Measurements from ENCODE around the gene SWSAP1.
A peak's percentile ranks its signal among the peaks of the same experiment; 100 is the strongest.
"Not testable (repeated sequence)": the region's sequence is repeated elsewhere in the genome, so short reads cannot be mapped to it uniquely, and the experiment has no call there.

The SWSAP1 gene, protein sequence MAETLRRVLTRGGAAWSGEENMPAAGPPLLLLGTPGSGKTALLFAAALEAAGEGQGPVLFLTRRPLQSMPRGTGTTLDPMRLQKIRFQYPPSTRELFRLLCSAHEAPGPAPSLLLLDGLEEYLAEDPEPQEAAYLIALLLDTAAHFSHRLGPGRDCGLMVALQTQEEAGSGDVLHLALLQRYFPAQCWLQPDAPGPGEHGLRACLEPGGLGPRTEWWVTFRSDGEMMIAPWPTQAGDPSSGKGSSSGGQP

DNA sequence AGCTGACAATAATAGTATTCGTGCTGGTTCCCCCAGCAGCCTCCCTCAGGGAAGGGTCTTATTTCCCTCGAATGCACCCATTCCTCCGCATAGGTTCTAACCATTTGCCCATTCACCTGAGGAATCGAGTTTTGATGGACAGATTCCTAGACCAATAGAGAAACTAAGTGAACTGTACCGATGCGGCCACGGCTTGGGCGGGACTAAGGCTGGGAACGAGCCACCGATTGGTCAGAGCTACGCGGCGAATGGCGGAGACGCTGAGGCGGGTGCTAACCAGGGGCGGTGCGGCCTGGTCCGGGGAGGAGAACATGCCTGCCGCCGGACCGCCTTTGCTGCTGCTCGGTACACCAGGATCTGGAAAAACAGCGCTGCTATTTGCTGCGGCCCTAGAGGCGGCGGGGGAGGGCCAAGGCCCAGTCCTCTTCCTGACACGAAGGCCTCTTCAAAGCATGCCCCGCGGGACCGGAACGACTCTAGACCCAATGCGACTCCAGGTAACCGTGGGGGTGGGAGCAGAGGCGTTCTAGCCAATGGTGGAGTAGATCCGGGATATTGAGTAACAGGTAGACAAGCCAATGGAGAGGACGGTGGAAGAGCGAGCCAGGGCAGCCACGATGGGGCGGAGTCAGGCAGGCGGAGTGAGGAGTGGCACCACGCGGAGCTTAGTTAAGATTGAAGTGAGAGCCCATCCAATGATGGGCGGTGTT lies at the start of gene SWSAP1:
SWSAP1 (plus strand) TSS at position 234 of the 710 bp plus-strand sequence; CDS start at position 249, 15 bp downstream.
- DNase-seq (ENCODE audit: low spot score), result peak; percentile 99

DNA sequence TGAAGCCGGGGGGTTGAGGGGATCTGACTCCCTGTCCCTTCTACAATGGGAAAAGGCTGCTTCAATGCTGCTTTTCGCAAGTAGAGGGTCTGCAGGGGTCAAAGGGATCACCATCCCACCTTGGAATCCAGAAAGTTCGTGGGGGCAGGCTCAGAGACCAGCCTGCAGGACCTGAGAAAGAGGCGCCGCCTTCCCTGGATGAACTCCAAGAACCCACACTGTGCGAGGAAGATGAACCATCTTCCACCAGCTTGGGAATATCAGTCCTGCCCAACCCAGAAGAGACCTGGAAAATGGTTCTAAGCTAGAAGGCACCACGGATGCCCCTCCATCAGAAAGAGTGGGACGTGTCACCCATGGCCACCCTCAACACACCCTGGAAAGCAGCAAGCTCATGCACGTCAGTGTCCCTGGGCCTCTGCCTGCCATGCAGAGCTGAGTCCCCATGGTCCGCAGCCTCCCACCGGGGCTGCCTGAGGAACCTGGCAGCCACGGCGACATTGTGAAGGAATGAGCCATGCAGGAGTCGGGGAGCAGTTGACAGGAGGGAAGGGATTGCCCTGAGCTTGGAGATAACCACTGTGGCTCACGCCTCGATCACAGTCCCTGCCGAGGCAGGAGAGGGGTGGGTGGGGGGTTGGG lies 49.6 kb upstream of the SWSAP1 start:
- no peak for DNase-seq (ENCODE audit: low spot score)

DNA sequence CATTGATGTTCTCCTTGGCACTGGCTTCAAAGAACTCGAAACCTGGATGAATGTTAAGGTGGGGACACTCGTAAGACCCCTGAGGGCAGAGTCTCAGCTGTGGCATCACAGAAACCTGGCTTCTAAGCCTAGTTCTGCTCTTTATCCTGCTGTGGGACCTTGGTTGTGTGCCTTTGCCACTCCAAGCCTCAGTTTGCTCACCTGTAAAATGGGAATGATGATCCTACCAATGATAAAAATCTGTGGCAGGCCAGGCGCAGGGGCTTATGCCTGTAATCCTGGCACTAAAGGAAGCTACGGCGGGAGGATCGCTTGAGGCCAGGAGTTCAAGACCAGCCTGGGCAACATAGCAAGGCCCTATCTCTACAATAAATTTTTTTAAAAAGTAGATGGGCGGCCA lies 48.9 kb upstream of the SWSAP1 start:
- no peak for DNase-seq (ENCODE audit: low spot score)

DNA sequence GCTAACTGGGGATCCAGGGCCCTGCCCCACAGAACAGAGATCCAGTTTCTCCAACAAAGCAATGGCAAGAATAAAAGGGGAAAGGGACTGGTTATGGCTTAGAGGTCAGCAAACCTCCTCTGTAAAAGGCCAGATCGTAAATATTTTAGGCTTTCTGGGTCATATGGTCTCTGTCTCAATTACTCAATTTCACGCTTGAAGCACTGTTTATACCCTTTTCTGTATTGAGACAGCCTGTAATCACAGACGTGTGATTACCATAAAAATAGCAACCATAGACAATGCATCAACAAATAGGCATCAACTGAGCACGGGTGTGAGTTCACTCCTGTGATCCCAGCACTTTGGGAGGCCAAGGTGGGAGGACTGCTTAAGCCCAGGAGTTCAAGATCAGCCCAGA lies 44.3 kb upstream of the SWSAP1 start:
- no peak for DNase-seq (ENCODE audit: low spot score)

DNA sequence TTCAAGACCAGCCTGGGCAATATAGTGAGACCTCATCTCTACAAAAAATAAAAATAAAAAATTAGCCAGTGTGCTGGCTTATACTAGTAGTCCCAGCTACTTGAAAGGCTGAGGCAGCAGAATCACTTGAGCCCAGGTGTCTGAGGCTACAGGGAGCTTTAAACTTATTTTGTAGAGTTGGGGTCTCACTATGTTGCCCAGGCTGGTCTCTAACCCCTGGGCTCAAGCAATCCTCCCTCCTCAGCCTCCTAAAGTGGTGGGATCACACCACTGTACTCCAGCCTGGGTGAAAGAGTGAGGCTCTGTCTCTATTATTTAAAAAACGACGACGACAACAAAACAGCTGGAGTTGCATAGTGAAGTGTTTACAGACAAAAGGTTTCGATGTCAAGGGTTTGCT lies 43.0 kb upstream of the SWSAP1 start:
- DNase-seq (ENCODE audit: low spot score), result no peak

DNA sequence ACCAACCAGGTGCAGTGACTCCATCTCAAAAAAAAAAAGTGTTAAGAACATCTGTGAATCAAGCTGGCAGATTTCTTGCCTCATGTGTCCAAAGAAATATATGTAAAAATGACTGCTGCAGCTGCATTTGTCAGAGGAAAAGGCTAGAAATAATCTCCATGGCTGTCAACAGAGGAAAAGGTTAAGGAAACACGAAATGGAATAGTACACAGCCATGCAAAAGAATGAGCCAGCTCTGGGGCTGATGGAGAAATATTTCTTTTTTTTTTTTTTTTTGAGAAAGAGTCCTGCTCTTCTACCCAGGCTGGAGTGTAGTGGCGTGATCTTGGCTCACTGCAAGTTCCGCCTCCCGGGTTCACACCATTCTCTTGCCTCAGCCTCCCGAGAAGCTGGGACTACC lies 41.6 kb upstream of the SWSAP1 start:
- DNase-seq (ENCODE audit: low spot score), result no peak

DNA sequence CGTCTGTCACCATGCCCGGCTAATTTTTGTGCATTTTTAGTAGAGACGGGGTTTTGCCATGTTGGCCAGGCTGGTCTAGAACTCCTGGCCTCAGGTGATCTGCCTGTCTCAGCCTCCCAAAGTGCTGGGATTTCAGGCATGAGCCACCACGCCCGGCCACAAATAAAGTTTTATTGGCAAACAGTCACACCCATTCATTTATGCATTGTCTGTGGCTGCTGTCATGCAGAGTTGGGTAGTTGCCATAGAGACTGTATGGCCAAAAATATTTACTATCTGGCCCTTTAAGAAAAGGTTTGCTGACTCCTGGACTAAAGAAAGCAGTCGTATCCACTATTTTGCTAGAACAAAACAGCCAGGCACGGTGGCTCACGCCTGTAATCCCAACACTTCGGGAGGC lies 40.6 kb upstream of the SWSAP1 start:
- DNase-seq (ENCODE audit: low spot score), result peak; percentile 56

DNA sequence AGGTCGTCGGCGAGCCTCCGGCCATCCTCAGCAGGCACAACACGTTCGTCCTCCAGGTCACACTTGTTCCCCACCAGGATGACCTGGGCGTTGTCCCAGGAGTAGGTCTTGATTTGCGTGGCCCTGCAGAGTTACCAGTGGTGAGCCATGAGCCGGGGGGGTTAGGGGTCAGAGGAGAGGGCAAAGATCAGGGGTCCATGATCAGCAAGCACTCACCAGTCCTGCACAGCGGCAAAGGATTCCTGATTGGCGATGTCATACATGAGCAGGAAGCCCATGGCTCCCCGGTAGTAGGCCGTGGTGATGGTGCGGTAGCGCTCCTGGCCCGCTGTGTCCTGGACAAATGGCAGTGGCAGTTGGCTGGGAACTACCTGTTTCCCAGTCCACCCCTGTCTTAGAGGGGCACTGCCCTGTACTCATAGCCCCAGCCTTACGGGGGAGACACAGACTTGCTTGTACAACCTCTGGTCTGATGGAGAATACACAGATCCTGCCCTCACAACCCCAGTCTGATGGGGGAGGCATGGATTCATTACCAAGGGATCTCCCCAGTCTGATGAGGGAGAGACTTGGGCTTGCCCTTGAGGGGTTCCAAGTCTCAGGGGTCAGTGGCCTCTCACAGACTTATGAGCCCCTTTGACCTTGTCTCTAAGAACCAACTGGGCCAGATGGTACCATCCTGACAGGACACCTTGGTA lies 38.9 kb upstream of the SWSAP1 start:
- no peak for DNase-seq (ENCODE audit: low spot score)

DNA sequence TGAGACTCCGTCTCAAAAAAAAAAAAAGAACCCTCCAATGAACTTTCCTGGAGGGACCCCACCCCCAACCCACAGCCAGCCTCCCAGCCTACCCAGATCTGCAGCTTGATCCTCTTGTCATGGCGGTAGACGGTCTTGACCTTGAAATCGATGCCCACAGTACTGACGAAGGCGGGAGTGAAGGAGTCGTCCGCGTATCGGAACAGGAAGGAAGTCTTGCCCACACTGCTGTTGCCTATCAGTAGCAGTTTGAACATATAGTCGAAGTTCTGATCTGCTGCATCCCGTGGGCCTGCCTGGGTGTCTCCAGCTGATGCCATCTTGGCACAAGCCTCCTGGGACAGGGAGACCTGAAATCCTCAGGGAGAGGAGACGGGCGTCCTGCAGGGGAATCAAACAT lies 37.4 kb upstream of the SWSAP1 start:
- no peak for DNase-seq (ENCODE audit: low spot score)

DNA sequence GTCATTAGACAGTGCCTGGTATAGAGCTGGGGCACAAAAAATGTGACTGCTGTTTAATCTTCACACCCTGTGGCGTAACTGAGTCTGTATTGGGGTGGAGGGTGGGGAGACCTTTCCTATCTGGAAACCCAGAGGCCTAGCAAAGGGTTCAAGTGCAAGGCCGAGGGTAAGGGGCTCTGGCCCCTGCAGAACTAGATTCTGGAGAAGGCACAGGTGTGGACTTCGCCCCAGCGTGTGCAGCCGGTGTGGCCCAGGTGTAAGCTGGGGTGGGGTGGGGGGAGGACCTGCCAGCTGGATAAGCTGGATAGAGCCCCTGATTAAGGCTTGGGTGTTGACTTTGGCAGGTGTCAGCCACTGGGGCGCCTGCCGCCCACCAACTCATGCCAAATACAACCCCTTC lies 36.3 kb upstream of the SWSAP1 start:
- no peak for DNase-seq (ENCODE audit: low spot score)

DNA sequence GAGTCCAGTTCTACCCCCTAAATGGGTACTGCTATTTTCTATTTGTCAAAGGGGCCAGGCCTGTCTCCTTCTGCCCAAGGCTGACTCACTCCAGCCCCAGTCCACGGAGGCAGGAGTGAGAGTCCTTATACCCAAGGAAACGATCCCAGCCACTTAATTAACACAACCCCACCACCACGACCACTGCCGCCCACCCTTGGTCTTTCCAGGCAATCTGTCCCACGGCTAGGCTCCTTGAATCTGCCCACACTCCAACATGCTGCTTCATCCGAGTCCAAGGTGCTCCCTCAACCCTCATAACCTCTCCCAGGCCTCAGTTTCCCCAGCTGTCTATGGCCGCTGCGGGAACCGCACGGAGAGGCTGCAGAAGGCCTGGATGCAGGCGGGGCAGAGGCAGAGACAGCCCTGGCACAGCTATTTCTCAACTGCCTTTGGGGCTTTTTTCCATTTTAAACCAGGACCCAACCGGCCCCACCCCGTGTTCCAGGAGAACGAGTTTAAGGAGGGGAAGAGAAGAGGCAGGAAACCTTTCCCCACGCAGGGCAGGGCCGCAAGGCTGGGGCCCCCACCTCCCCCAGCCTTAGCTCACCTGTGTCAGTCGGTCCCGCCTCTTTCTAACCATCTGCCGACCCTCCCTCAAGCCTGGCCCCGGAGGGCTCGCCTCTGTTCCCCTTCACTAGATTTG lies 35.8 kb upstream of the SWSAP1 start:
- no peak for DNase-seq (ENCODE audit: low spot score)

DNA sequence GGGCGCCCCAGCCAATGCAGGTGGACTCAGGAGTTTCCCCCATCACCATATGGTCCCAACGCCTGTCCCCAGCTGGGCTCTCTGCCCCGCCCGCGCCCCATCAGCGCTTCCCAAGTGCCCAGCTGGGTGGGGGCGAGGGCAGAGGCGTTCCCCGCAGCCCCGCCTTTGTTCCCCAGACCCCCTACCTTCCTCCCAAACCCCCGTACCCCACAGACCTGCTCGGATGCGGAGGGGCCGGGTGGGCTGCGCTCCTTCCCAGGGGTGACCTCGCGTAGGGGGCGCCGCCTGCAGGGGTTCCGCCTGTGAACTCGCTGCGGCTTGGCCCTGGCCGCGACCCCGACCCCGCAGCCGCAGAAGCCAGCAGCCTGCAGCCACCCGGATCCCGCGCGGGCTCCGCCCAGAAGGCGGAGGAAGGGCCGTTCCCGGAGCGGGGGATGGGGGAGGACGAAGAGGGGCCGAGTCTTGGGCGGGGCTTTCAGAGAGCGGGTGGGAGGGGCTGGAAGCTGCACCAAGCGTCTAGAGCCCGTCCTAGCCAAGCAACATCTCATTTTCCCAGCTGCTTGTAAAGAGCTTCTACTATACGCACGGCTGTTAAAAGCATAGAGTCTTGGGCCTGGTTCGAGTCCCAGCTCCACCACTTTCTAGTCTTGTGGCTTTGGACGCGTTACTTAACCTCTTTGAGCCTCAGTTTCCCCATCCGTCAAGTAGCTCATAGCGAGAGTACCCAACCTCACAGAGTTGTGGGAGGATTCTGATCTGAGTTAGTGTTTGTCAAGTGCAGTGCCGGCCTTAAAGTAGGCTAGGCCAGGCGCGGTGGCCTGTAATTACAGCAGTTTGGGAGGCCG lies 35.0 kb upstream of the SWSAP1 start, which contains the start of gene RAB3D:
RAB3D (minus strand) TSS at position 404 of the 845 bp plus-strand sequence. CDS start 2,258 bp downstream, outside the sequence.
- DNase-seq (ENCODE audit: low spot score), result peak; percentile 92

DNA sequence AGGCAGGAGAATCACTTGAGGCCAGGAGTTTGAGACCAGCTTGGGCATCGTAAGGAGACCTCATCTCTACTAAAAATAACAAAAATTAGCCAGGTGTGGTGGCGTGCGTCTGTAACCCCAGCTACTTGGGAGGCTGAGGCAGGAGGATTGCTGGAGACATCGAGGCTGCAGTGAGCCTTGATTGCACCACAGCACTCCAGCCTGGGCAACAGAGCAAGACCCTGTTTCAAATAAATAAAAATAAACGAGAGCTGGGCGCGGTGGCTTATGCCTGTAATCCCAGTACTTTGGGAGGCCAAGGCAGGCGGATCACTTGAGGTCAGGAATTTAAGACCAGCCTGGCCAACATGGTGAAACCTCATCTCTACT lies 34.4 kb upstream of the SWSAP1 start:
- not testable (repeated sequence) for DNase-seq (ENCODE audit: low spot score)

DNA sequence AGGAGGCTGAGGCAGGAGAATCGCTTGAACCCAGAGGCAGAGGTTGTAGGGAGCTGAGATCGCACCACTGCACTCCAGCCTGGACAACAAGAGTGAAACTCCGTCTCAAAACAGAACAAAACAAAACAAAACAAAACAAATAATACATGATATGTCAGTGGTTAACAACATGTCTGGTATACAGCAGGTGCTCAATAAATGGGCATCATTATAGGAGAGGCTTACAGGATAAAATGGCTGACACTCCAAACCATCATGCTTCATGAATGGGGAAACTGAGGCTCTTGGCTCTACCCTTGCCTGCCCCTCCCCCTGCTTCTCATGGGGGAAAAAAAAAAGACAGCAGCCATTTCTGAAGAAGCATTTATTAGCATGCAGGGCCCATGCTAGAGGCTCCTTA lies 32.0 kb upstream of the SWSAP1 start:
- no peak for DNase-seq (ENCODE audit: low spot score)

DNA sequence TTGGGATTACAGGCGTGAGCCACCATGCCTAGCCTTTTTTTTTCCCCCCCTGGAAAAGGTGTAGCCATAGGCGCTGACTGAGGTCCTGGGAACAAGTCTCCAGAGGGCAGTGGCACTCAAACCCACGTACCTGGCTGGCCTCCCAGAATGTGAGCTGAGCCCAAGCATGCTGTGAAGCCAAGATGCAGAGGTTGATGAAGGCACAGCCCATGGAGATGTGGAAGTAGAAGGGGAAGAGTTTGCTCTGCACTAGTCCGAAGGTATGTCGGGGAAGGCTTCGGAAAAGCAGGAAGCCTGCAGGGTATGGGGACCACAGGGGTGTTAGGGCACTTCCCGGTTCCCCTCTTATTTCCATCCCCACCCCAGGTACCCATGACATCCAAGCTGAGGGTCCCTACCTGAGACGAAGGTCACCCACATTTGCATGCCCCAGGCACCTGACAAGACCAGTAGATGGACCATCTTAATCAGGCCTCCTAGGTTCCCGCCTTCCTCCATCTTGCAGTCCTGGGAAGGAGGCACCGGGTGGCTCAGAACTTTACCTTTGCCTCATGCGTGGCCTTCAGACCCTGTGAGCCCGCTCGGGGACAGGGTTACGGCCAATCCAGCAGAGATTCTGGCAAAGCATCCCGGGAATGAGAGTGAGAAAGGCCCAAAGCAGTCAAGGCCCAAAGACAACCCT lies 29.2 kb upstream of the SWSAP1 start:
- DNase-seq (ENCODE audit: low spot score), result no peak

DNA sequence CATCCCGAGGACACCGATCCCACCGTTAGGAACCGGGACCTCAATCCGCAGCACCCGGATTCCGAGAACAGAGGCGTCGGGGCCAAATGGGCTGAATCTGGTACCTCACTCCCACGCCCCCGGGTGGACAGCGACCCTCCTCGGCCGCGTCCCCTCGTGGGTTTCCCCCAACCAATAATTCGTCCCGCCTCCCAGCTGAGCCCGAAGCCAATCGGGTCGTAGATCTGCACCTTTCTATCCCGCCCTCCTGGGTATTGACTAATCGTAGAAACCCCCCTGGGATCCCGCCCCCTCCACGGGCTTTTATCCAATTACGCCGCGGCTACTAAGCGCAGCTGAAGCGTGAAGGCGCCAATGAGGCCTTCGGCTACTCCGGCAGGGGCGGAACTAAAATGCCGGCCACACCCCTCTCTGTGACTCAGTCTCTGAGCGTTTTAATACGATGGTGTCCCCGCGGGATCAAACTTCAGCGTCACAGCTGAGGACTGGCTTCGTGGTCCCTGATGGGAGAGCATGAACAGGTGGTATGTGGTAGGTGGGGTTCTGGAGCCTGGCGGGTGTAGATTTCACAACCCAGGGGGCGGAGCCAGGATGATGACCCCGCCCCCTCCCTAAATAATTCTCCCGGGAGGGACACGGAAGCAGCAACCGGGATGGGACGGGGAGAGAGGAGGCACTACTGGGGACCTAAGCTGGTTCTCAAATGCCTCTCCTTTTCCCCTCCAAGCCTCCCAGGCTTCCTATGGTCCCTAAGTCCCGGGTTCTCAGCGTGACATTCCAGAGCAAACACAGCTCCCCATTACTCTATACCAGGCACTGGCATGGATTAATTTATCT lies 28.1 kb upstream of the SWSAP1 start, which contains the start of the genes CCDC159 and TMEM205:
CCDC159 (plus strand) TSS at position 416 of the 837 bp plus-strand sequence; CDS start at position 504, 88 bp downstream.
TMEM205 (minus strand) TSS at position 165 of the 837 bp plus-strand sequence. CDS start 649 bp downstream, outside the sequence.
- peak; percentile 100 for DNase-seq (ENCODE audit: low spot score)

DNA sequence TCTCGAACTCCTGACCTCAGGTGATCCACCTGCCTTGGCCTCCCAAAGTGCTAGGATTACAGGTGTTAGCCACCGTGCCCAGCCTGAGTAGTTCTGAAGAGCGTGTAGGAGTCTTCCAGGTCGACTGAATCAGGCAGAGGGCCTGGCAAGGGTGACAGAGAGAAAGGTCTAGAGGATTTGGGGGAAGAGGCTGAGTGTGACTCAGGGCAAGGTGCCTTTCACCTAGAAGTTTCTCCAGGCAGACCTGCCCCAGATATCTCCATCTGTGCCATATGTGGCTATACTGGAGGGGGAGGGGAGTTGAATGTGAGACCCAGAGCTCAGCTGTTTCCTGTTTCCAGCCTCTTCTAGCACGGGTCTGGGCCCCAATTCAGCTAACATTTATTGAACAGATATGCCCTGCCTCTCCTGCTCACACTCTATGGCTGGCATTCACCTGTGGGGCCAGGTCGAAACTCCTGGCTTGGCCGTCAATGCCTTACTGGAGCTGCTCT lies 26.9 kb upstream of the SWSAP1 start:
- DNase-seq (ENCODE audit: low spot score), result no peak

DNA sequence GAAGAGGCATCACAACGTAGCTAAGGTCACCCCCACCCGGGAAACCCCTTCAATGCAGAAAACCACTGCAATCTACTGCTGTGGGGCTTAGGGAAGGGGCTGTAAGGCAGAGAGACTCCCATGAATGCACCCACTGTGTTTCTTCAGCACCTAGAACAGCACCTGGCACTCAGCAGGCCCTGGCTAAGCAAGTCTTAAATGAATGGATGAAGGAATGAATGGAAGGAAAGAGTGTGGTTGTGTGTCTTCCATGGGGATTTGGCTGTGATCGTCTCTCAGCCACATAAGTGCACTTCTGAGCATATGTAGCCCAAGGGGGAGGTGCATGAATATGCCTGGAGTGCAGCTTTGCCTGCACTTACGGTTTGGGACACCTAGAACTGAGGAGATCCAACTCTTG lies 25.3 kb upstream of the SWSAP1 start:
- no peak for DNase-seq (ENCODE audit: low spot score)

DNA sequence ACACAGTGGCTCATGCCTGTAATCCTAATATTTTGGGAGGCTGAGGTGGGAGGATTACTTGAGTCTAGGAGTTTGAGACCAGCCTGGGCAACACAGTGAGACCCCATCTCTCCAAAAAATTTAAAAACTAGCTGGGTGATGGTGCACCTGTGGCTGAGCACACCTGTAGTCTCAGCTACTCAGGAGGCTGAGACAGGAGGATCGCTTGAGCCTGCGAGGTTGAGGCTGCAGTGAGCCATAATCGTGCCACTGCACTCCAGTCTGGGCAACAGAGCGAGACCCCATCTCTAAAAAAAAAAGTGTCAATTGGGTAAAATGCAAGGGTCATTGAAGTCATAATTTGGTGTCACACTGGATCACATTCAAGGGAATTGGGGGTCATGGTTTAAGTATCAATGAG lies 20.4 kb upstream of the SWSAP1 start:
- DNase-seq (ENCODE audit: low spot score), result not testable (repeated sequence)

All from NAMALWA (cell line).